Stimulated activated CD8-positive, alpha-beta memory T cell treated with anti-CD3 and anti-CD28 coated beads, Interleukin-4, amount 100 ng/mL, for 4 hours (primary cell): ENCODE results near the gene INO80B.
"Not testable (repeated sequence)": the region's sequence is repeated elsewhere in the genome, so short reads cannot be mapped to it uniquely, and the experiment has no call there.

Source experiments
- DNase-seq, 2 donors: peaks; one replicate each; pipeline ENCODE4 v3.0.0-alpha.2; 2020; ENCODE audit warnings: low read depth in 2 of 2, low spot score in 1 of 2

INO80B gene

GRCh38 chr2:74474899-74475298, 20.0 kb downstream of the INO80B start:
- no peak for DNase-seq

- no peak for DNase-seq
Observed at GRCh38 chr2:74481431-74481830, 26.5 kb downstream of the INO80B start.

- no peak for DNase-seq
Observed at GRCh38 chr2:74481961-74482800, 27.3 kb downstream of the INO80B start.

GRCh38 chr2:74482801-74483674, 28.2 kb downstream of the INO80B start, which contains the start of the genes CCDC142 and TTC31:
TSS of gene CCDC142 (minus strand) at chr2:74482998. CDS start at chr2:74482837, 161 bp downstream.
TSS of gene TTC31 (plus strand) at chr2:74483081. CDS start at chr2:74483096, 15 bp downstream.
- peak; percentile 85 to 89 for DNase-seq

- not testable (repeated sequence) for DNase-seq
Observed at GRCh38 chr2:74483675-74484164, 28.8 kb downstream of the INO80B start.

GRCh38 chr2:74486141-74486540, 31.3 kb downstream of the INO80B start:
- DNase-seq: no peak

GRCh38 chr2:74488643-74489481, 34.0 kb downstream of the INO80B start:
- no peak for DNase-seq

- no peak for DNase-seq
Observed at GRCh38 chr2:74489906-74490305, 35.0 kb downstream of the INO80B start.

GRCh38 chr2:74491648-74492544, 37.0 kb downstream of the INO80B start:
- DNase-seq: no peak

- no peak for DNase-seq
Observed at GRCh38 chr2:74493546-74493945, 38.7 kb downstream of the INO80B start.

GRCh38 chr2:74495440-74495839, 40.6 kb downstream of the INO80B start:
- DNase-seq: no peak

GRCh38 chr2:74496997-74497776, 42.3 kb downstream of the INO80B start:
- no peak for DNase-seq

- no peak for DNase-seq
Observed at GRCh38 chr2:74497777-74498499, 43.1 kb downstream of the INO80B start.

- no peak for DNase-seq
Observed at GRCh38 chr2:74498500-74499266, 43.8 kb downstream of the INO80B start.

GRCh38 chr2:74499267-74499939, 44.5 kb downstream of the INO80B start, which contains the start of gene LBX2:
TSS of gene LBX2 (minus strand) at chr2:74499603. CDS start at chr2:74499537, 66 bp downstream.
- no peak for DNase-seq

- no peak for DNase-seq
Observed at GRCh38 chr2:74499940-74500577, 45.2 kb downstream of the INO80B start.
